ENCODE results near the gene DCHS1.

DNA sequence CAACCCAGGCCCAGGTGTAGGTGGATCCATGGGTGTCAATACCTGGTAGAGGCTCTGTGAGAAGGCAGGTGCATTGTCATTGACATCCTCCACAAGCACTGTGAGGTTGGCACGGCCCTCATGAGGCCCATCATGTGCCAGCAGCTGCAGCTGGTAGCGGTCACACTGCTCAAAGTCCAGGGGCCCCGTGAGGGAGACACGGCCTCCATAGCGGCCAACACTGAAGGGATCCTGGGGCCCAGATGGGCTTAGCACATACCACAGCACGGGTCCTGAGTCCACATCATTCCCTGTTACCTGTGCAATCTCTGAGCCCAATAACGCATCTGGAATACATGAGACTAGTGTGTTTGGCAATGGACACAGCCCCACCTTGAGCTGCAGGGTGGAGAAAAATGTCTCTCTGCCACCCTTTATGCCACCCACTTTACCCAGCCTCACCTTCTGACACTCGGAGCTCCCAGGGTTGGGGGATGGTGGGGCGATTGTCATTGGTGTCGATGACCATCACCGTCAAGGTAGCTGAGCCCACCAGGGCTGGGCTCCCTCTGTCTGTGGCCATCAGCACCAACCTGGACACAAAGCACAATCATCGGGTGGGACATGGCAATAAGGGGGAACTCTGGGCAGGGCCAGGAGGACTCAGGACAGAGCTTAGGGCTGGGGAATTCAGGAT lies 30.3 kb downstream of the DCHS1 start:
- TF ChIP-seq, protein P1, sequence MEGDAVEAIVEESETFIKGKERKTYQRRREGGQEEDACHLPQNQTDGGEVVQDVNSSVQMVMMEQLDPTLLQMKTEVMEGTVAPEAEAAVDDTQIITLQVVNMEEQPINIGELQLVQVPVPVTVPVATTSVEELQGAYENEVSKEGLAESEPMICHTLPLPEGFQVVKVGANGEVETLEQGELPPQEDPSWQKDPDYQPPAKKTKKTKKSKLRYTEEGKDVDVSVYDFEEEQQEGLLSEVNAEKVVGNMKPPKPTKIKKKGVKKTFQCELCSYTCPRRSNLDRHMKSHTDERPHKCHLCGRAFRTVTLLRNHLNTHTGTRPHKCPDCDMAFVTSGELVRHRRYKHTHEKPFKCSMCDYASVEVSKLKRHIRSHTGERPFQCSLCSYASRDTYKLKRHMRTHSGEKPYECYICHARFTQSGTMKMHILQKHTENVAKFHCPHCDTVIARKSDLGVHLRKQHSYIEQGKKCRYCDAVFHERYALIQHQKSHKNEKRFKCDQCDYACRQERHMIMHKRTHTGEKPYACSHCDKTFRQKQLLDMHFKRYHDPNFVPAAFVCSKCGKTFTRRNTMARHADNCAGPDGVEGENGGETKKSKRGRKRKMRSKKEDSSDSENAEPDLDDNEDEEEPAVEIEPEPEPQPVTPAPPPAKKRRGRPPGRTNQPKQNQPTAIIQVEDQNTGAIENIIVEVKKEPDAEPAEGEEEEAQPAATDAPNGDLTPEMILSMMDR (IDR thresholded peaks at IDR 0.05) = no peak
- TF ChIP-seq POLR2A (IDR thresholded peaks at IDR 0.05) = no peak
- no peak for TF ChIP-seq POLR2AphosphoS5 (IDR thresholded peaks at IDR 0.05)
